ENCODE measurements around the gene CSTA.

CSTA gene

DNA sequence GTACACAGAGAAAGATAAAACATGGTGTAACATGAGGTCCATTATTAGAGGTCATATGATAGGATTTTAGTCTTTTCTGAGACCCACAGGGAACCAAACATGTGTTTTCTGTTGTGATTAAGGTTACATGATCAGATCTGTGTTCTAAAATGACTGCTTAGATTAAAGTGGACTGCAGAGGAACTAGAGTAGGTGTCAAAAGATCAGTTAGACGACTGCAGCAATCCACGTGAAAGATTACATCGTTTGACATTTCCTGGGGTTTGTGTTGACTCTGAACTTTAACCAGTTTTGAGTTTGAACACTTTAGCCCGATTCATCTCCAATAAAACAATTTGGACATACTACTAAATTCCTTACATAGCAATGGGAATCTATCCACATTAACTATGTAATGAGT, 52.9 kb downstream of the CSTA start:
- Histone ChIP-seq H3K36me3 (replicated peaks) (no peaks in the 10 kb centered on the region), H3K27ac (no peak overlapping the region), H3K27me3 (replicated peaks) (no peaks in the 10 kb centered on the region), H3K4me3 (ENCODE audit: low read depth, low read length) (no peak overlapping the region)
- TF ChIP-seq, protein P1, sequence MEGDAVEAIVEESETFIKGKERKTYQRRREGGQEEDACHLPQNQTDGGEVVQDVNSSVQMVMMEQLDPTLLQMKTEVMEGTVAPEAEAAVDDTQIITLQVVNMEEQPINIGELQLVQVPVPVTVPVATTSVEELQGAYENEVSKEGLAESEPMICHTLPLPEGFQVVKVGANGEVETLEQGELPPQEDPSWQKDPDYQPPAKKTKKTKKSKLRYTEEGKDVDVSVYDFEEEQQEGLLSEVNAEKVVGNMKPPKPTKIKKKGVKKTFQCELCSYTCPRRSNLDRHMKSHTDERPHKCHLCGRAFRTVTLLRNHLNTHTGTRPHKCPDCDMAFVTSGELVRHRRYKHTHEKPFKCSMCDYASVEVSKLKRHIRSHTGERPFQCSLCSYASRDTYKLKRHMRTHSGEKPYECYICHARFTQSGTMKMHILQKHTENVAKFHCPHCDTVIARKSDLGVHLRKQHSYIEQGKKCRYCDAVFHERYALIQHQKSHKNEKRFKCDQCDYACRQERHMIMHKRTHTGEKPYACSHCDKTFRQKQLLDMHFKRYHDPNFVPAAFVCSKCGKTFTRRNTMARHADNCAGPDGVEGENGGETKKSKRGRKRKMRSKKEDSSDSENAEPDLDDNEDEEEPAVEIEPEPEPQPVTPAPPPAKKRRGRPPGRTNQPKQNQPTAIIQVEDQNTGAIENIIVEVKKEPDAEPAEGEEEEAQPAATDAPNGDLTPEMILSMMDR (IDR thresholded peaks at IDR 0.05; ENCODE audit: low read depth, low read length, missing control alignments): no peak
- in situ Hi-C loops (cut with HindIII; ENCODE audit: low pct_ligation_motif_present, low sequenced_read_pairs): no loop called here
- DNase-seq: no peak

DNA sequence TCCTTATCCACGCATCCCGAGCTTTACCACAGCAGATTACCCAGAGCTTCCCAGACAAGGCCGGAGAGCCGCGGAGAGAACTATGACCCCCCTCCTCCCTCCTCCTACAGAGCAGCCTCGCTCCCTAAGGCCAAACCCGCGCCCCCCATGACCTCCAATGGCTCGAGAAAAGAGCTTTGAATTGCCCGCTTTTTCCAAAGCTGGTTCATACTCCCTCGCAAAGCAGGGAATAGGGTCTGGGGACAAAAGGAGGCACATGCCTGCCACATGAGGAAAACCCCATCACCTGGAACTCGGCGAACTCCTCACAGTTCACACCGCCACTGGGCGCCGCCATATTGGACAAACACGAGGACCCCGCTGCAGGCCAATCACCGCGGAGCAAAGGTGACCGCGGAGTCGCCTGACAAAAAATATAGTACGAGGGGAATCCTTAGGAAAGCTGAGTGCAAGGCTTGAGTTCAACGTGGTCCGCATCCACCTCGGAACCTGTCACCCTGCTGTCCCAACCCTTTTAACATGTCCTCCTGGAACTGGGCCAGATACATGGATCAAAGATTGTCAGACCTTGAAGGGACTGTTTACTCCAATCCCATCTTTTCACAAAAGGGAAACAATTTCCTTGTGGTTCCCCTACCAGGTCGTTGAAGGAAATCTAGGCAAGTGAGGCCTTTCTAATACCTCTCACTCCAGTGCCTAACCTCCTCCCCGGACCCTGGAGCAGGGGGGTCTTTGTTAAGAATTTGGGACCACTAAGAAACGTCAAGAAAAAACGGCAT, 58.0 kb downstream of the CSTA start, which contains the start of gene MIX23:
Gene MIX23 (minus strand): TSS at position 344 of the 779 bp plus-strand sequence. CDS start 7 bp downstream, at position 337.
- H3K27ac ChIP-seq: peak within 1 kb of the TSS; percentile 40
- no peaks in the 10 kb centered on the region for H3K27me3 ChIP-seq (replicated peaks)
- TF ChIP-seq, protein P1 (IDR thresholded peaks at IDR 0.05; ENCODE audit: low read depth, low read length, missing control alignments): no peak
- peak within 1 kb of the TSS; percentile 93 for H3K4me3 ChIP-seq (ENCODE audit: low read depth, low read length)
- in situ Hi-C loops (cut with HindIII; ENCODE audit: low pct_ligation_motif_present, low sequenced_read_pairs): no loop called here
- H3K36me3 ChIP-seq (replicated peaks): no peaks in the 10 kb centered on the region
- DNase-seq: peak; percentile 81

DNA sequence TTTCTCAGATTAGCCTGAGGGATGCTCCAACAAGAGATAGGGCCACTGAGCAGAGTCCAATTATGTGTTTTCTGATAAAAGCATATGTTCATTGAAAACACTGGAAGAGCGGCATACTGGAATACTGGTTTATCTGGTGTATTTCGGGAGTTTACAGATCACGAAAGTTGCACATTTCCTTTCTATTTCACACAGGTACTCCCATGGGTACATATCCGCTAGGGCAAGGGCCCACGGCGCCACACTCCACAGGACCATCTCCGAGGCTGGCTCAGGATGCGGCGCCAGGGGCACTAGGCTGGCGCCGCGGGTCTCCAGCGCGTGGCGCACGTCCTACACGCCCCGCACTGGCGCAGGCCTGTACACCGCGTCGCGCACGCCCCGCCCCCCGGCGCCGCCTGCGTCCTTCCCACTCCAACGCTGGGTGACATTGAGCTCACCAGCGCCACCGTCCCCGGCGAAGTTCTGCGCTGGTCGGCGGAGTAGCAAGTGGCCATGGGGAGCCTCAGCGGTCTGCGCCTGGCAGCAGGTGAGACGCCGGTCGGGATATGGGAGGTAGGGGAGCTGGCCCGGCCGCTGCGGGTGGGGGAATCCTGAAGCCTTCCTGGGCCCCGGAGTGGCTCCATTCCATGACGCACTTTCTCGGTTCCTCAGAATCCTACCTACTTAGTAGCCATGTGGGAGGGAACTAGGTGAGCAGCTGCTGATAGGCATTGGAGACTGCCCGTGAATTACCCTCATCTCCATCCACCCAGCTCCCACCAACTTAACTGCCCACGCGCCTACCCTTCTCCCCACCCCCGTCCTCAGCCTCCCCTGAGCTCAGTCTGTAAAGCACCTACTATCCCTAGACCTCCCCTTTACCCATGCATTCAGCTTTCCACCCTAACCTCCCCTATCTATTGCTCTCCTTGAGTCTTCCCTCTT, 59.0 kb downstream of the CSTA start, which contains the start of gene FAM162A:
Gene FAM162A (plus strand): TSS at position 412 of the 927 bp plus-strand sequence. CDS start 84 bp downstream, at position 496.
- H3K36me3 ChIP-seq (replicated peaks): no peaks in the 10 kb centered on the region
- H3K4me3 ChIP-seq (ENCODE audit: low read depth, low read length): peak within 1 kb of the TSS; percentile 93
- DNase-seq: peak; percentile 82
- in situ Hi-C loops (cut with HindIII; ENCODE audit: low pct_ligation_motif_present, low sequenced_read_pairs): no loop called here
- H3K27me3 ChIP-seq (replicated peaks): no peaks in the 10 kb centered on the region
- peak within 1 kb of the TSS; percentile 40 for H3K27ac ChIP-seq
- TF ChIP-seq, protein P1 (IDR thresholded peaks at IDR 0.05; ENCODE audit: low read depth, low read length, missing control alignments): peak; percentile 55

DNA sequence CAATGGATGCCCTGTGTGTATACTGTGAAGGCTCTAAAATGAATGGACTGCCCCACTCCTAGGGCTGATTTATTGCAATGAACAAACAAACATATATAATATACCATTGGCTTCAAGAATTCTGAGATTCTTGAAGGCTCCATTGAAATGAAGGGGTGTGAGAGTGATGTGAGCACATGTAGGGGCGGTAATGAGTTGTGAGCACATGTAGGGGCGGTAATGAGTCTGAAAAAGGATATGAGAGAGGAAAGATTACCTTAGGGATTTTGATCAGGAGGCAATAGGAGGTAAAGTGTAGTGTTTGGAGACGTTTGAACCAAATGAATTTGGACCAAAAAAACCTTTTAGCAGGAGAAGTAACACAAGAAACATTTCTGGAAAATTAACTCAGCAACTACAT, 62.7 kb downstream of the CSTA start:
- no peak overlapping the region for H3K4me3 ChIP-seq (ENCODE audit: low read depth, low read length)
- H3K27me3 ChIP-seq (replicated peaks): no peaks in the 10 kb centered on the region
- in situ Hi-C loops (cut with HindIII; ENCODE audit: low pct_ligation_motif_present, low sequenced_read_pairs): no loop called here
- DNase-seq: no peak
- H3K27ac ChIP-seq: no peak overlapping the region
- TF ChIP-seq, protein P1 (IDR thresholded peaks at IDR 0.05; ENCODE audit: low read depth, low read length, missing control alignments): no peak
- H3K36me3 ChIP-seq (replicated peaks): no peaks in the 10 kb centered on the region

DNA sequence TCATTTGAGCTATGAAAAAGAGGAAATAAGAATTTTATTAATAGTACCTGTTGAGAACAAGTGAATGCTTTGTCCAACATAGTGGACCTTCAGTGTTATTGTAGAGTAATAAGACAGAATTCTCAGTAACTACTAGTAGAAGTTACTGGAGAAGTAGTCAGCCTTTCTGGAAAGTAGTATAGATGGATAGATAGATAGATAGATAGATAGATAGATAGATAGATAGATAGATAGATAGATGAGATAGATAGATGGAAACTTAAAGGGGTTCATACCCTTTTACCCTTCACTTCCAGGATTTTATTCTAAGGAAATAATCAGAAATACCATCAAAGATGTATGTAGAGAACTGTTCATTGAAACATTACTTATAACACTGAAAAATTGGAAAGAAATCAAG, 64.1 kb downstream of the CSTA start:
- Histone ChIP-seq H3K27me3 (replicated peaks) (no peaks in the 10 kb centered on the region), H3K4me3 (ENCODE audit: low read depth, low read length) (no peak overlapping the region), H3K27ac (no peak overlapping the region), H3K36me3 (replicated peaks) (no peaks in the 10 kb centered on the region)
- TF ChIP-seq, protein P1 (IDR thresholded peaks at IDR 0.05; ENCODE audit: low read depth, low read length, missing control alignments): no peak
- no peak for DNase-seq
- in situ Hi-C loops (cut with HindIII; ENCODE audit: low pct_ligation_motif_present, low sequenced_read_pairs): no loop called here
